Neuronal stem cell (in vitro differentiated cells): ENCODE data around the gene PPP1R7.

Experiments used
- DNase-seq: peaks from one replicate; pipeline ENCODE4 v3.0.0-alpha.2; 2013; ENCODE audit warnings: low spot score
- H2AFZ ChIP-seq: one replicate; pipeline ENCODE4 v1.6.1; 2013; ENCODE audit warnings: mild to moderate bottlenecking, low read length, inconsistent platforms
- H2AK5ac ChIP-seq: 2 replicates; pipeline ENCODE4 v1.6.1; 2013; ENCODE audit warnings: low read depth, mild to moderate bottlenecking, inconsistent platforms, low read length, moderate library complexity, mixed read lengths
- H2BK120ac ChIP-seq: 2 replicates; pipeline ENCODE4 v1.6.1; 2013; ENCODE audit warnings: low read depth, mild to moderate bottlenecking, inconsistent platforms, low read length, moderate library complexity, mixed read lengths
- H2BK12ac ChIP-seq: one replicate; pipeline ENCODE4 v1.6.1; 2013; ENCODE audit warnings: low read length, inconsistent platforms
- H2BK15ac ChIP-seq: 2 replicates; pipeline ENCODE4 v1.6.1; 2013; ENCODE audit warnings: mild to moderate bottlenecking, low read length, inconsistent platforms, mixed read lengths
- H2BK5ac ChIP-seq: one replicate; pipeline ENCODE4 v1.6.1; 2013; ENCODE audit warnings: inconsistent platforms, mild to moderate bottlenecking, low read length, moderate library complexity
- H3K14ac ChIP-seq: one replicate; pipeline ENCODE4 v1.6.1; 2013; ENCODE audit warnings: low read length, inconsistent platforms
- H3K18ac ChIP-seq: 2 replicates; pipeline ENCODE4 v1.6.1; 2013; ENCODE audit warnings: low read length, inconsistent platforms
- H3K23ac ChIP-seq: 2 replicates; pipeline ENCODE4 v1.6.1; 2013; ENCODE audit warnings: low read depth, mild to moderate bottlenecking, mixed read lengths, low read length, inconsistent platforms; ENCODE audit not compliant: poor library complexity
- H3K27ac ChIP-seq: replicated peaks from 3 replicates; pipeline ENCODE4 v1.5.1; 2013; ENCODE audit warnings: low read length, inconsistent platforms
- H3K27me3 ChIP-seq, 3 experiments: 2 replicates each; pipeline ENCODE4 v1.6.1; 2013; ENCODE audit warnings: low read length in 3 of 3, mild to moderate bottlenecking in 2 of 3, inconsistent platforms in 1 of 3, low read depth in 1 of 3, mixed read lengths in 1 of 3, moderate library complexity in 1 of 3; ENCODE audit not compliant: control insufficient read depth in 3 of 3, insufficient read depth in 3 of 3
- H3K36me3 ChIP-seq, 2 donors: replicated peaks in 1 of 2; 2 replicates each; pipeline ENCODE4 v1.6.1; 2013; ENCODE audit warnings: low read length in 2 of 2; ENCODE audit not compliant: control insufficient read depth in 2 of 2, insufficient read depth in 2 of 2
- H3K4ac ChIP-seq: 2 replicates; pipeline ENCODE4 v1.6.1; 2013; ENCODE audit warnings: inconsistent platforms, mild to moderate bottlenecking, low read length, moderate library complexity
- H3K4me1 ChIP-seq, 2 donors: 1 replicate in 1 of 2; 2 replicates in 1 of 2; pipeline ENCODE4 v1.6.1; 2013; ENCODE audit warnings: low read length in 2 of 2, low read depth in 1 of 2; ENCODE audit not compliant: control insufficient read depth in 2 of 2, insufficient read depth in 1 of 2
- H3K4me2 ChIP-seq: one replicate; pipeline ENCODE4 v1.6.1; 2013; ENCODE audit warnings: mild to moderate bottlenecking, low read length, inconsistent platforms; ENCODE audit not compliant: insufficient read depth, poor library complexity, severe bottlenecking
- H3K4me3 ChIP-seq, 2 donors: 2 replicates each; pipeline ENCODE4 v1.5.1; 2013; ENCODE audit warnings: low read length in 2 of 2, mild to moderate bottlenecking in 2 of 2, inconsistent platforms in 1 of 2, moderate library complexity in 1 of 2
- H3K79me1 ChIP-seq: one replicate; pipeline ENCODE4 v1.6.1; 2013; ENCODE audit warnings: low read depth, mild to moderate bottlenecking, inconsistent platforms, low read length, moderate library complexity
- H3K9ac ChIP-seq: one replicate; pipeline ENCODE4 v1.6.1; 2013; ENCODE audit warnings: mild to moderate bottlenecking, low read depth, low read length, inconsistent platforms; ENCODE audit not compliant: poor library complexity
- H3K9me3 ChIP-seq, 2 donors: replicated peaks in 1 of 2; 2 replicates each; pipeline versions ENCODE3 to v1.6.1; 2013; ENCODE audit warnings: low read length in 2 of 2, mild to moderate bottlenecking in 2 of 2, inconsistent platforms in 1 of 2, low read depth in 1 of 2, mixed read lengths in 1 of 2, moderate library complexity in 1 of 2; ENCODE audit not compliant: control insufficient read depth in 2 of 2, insufficient read depth in 1 of 2
- H4K8ac ChIP-seq: one replicate; pipeline ENCODE4 v1.6.1; 2013; ENCODE audit warnings: low read depth, mild to moderate bottlenecking, inconsistent platforms, low read length, moderate library complexity
- H4K91ac ChIP-seq: one replicate; pipeline ENCODE4 v1.6.1; 2013; ENCODE audit warnings: low read length, low read depth, mild to moderate bottlenecking, inconsistent platforms; ENCODE audit not compliant: poor library complexity
- WGBS, 2 donors: extraction: QIAGEN DNeasy Blood & Tissue Kit; methylation state at CpG; one replicate each; pipeline ENCODE4 v1.1.7; 2013; ENCODE audit warnings: missing lambda C conversion rate in 2 of 2, mixed read lengths in 1 of 2; ENCODE audit not compliant: insufficient read length in 2 of 2, insufficient replicate concordance in 1 of 2; ENCODE audit errors: extremely low coverage in 2 of 2; 5-methylcytosine and 5-hydroxymethylcytosine counted together

PPP1R7 gene

GRCh38 chr2:241138471-241138870 is 11.8 kb upstream of the PPP1R7 start:
- Histone ChIP-seq H3K27me3 (no peaks in the 10 kb centered on the region), H2BK120ac (no peak overlapping the region), H3K27ac (no peak overlapping the region), H3K14ac (no peak overlapping the region), H3K9ac (no peak overlapping the region), H3K4me2 (no peak overlapping the region), H2BK12ac (no peak overlapping the region), H3K23ac (no peak overlapping the region), H3K9me3 (no peaks in the 10 kb centered on the region), H3K4ac (no peak overlapping the region), H4K8ac (no peak overlapping the region), H2BK15ac (no peak overlapping the region), H4K91ac (no peak overlapping the region), H2BK5ac (no peak overlapping the region), H3K79me1 (peaks cover 8% of the 10 kb centered on the region), H3K36me3 (peaks cover 17 to 93% of the 10 kb centered on the region in 2 donors), H3K4me3 (no peak overlapping the region), H3K18ac (no peak overlapping the region), H2AFZ (no peak overlapping the region), H3K4me1 (no peaks in the 10 kb centered on the region), H2AK5ac (no peak overlapping the region)
- no peak for DNase-seq
- WGBS, 2 donors: no CpG with 5 or more reads among the region's 16 CpGs

- H3K9me3 ChIP-seq: no peaks in the 10 kb centered on the region
- H3K4me2 ChIP-seq: no peak overlapping the region
- H3K27ac ChIP-seq: no peak overlapping the region
- H3K36me3 ChIP-seq: peaks cover 17 to 86% of the 10 kb centered on the region in 2 donors
- no peaks in the 10 kb centered on the region for H3K27me3 ChIP-seq
- H4K8ac ChIP-seq: no peak overlapping the region
- no peak overlapping the region for H2BK120ac ChIP-seq
- no peak overlapping the region for H3K4me3 ChIP-seq
- H2BK12ac ChIP-seq: no peak overlapping the region
- DNase-seq: no peak
- H3K23ac ChIP-seq: no peak overlapping the region
- H2BK15ac ChIP-seq: no peak overlapping the region
- no CpG with 5 or more reads among the region's 24 CpGs for WGBS, 2 donors
- no peak overlapping the region for H2AK5ac ChIP-seq
- H3K4ac ChIP-seq: no peak overlapping the region
- no peak overlapping the region for H2AFZ ChIP-seq
- H2BK5ac ChIP-seq: no peak overlapping the region
- H3K4me1 ChIP-seq: no peaks in the 10 kb centered on the region
- peaks cover 8% of the 10 kb centered on the region for H3K79me1 ChIP-seq
- no peak overlapping the region for H3K14ac ChIP-seq
- no peak overlapping the region for H3K18ac ChIP-seq
- no peak overlapping the region for H3K9ac ChIP-seq
- no peak overlapping the region for H4K91ac ChIP-seq
Observed at GRCh38 chr2:241139531-241140444, 10.5 kb upstream of the PPP1R7 start.

- H3K23ac ChIP-seq: no peak overlapping the region
- no peak overlapping the region for H3K4me2 ChIP-seq
- no peak overlapping the region for H2AFZ ChIP-seq
- no peak overlapping the region for H2BK12ac ChIP-seq
- no peak overlapping the region for H2BK5ac ChIP-seq
- H3K27me3 ChIP-seq: no peaks in the 10 kb centered on the region
- H4K91ac ChIP-seq: no peak overlapping the region
- H3K79me1 ChIP-seq: peaks cover 8% of the 10 kb centered on the region
- H3K4me1 ChIP-seq: no peaks in the 10 kb centered on the region
- no peak overlapping the region for H3K4me3 ChIP-seq
- no peak overlapping the region for H3K9ac ChIP-seq
- H3K9me3 ChIP-seq: no peaks in the 10 kb centered on the region
- no peak overlapping the region for H2AK5ac ChIP-seq
- H3K36me3 ChIP-seq: peaks cover 17 to 80% of the 10 kb centered on the region in 2 donors
- WGBS, 2 donors: no CpG with 5 or more reads among the region's 10 CpGs
- H3K27ac ChIP-seq: no peak overlapping the region
- DNase-seq: no peak
- H3K18ac ChIP-seq: no peak overlapping the region
- no peak overlapping the region for H2BK120ac ChIP-seq
- no peak overlapping the region for H3K14ac ChIP-seq
- no peak overlapping the region for H2BK15ac ChIP-seq
- H4K8ac ChIP-seq: no peak overlapping the region
- no peak overlapping the region for H3K4ac ChIP-seq
Observed at GRCh38 chr2:241140445-241140840, 9.8 kb upstream of the PPP1R7 start.

- H3K36me3 ChIP-seq: peaks cover 17 to 75% of the 10 kb centered on the region in 2 donors
- H2BK12ac ChIP-seq: no peak overlapping the region
- H2AFZ ChIP-seq: no peak overlapping the region
- H2AK5ac ChIP-seq: no peak overlapping the region
- H4K91ac ChIP-seq: no peak overlapping the region
- H3K4me1 ChIP-seq: no peaks in the 10 kb centered on the region
- H3K79me1 ChIP-seq: peaks cover 8% of the 10 kb centered on the region
- no peak overlapping the region for H3K18ac ChIP-seq
- H3K4me2 ChIP-seq: no peak overlapping the region
- no peak for DNase-seq
- H3K14ac ChIP-seq: no peak overlapping the region
- no peak overlapping the region for H3K4ac ChIP-seq
- H3K27me3 ChIP-seq: no peaks in the 10 kb centered on the region
- no peak overlapping the region for H3K27ac ChIP-seq
- H3K4me3 ChIP-seq: no peak overlapping the region
- no peak overlapping the region for H3K9ac ChIP-seq
- no CpG with 5 or more reads among the region's 14 CpGs for WGBS, 2 donors
- no peaks in the 10 kb centered on the region for H3K9me3 ChIP-seq
- H4K8ac ChIP-seq: no peak overlapping the region
- H3K23ac ChIP-seq: no peak overlapping the region
- H2BK5ac ChIP-seq: no peak overlapping the region
- H2BK120ac ChIP-seq: no peak overlapping the region
- H2BK15ac ChIP-seq: no peak overlapping the region
Observed at GRCh38 chr2:241141214-241141770, 9.0 kb upstream of the PPP1R7 start.
